Right renal cortex interstitium (tissue), 3 donors: Measurements from ENCODE around the gene SPATA31D3. TPM values are rescaled to one million over a fixed set of nuclear protein-coding genes. Genes with fewer than 3 reads are reported as not detected.
"Not testable (repeated sequence)": the region's sequence is repeated elsewhere in the genome, so short reads cannot be mapped to it uniquely, and the experiment has no call there.

Experiments used
- DNase-seq, 3 donors: peaks; one replicate each; pipeline ENCODE4 v3.0.0-alpha.2; 2013; ENCODE audit warnings: low read depth in 3 of 3, low spot score in 2 of 3
- polyA plus RNA-seq, 3 donors: library from polyadenylated mRNA; unstranded; fragments of 120-200 nt; gene quantifications; one replicate each; pipeline ENCODE4 v1.2.1, GENCODE V29; 2013; ENCODE audit not compliant: insufficient read length in 3 of 3

SPATA31D3 gene
- polyA plus RNA-seq, 3 donors: not detected

GRCh38 chr9:81974764-81975163, 31.5 kb downstream of the SPATA31D3 start:
- no peak for DNase-seq

GRCh38 chr9:81976351-81976750, 33.1 kb downstream of the SPATA31D3 start:
- no peak for DNase-seq

- DNase-seq: no peak
These were observed 35.9 kb downstream of the SPATA31D3 start for GRCh38 chr9:81979196-81979595.

GRCh38 chr9:81980568-81980967, 37.3 kb downstream of the SPATA31D3 start:
- no peak for DNase-seq

GRCh38 chr9:81981883-81982282, 38.6 kb downstream of the SPATA31D3 start:
- no peak for DNase-seq

GRCh38 chr9:81984928-81985327, 41.6 kb downstream of the SPATA31D3 start:
- DNase-seq: no peak

GRCh38 chr9:81986051-81986450, 42.8 kb downstream of the SPATA31D3 start:
- DNase-seq: no peak

GRCh38 chr9:81988472-81988871, 45.2 kb downstream of the SPATA31D3 start, which contains the start of gene SPATA31D1:
Gene SPATA31D1 (plus strand): TSS chr9:81988772. CDS start chr9:81988819, 47 bp downstream.
- DNase-seq: not testable (repeated sequence)

- DNase-seq: no peak
These were observed 46.4 kb downstream of the SPATA31D3 start for GRCh38 chr9:81989700-81990099.

GRCh38 chr9:81993656-81994055, 50.4 kb downstream of the SPATA31D3 start:
- DNase-seq: no peak

Other genes with a start within 250 kb of the SPATA31D3 start
- gene SPATA31D4, start 15.1 kb upstream of the SPATA31D3 start, polyA plus RNA-seq: not detected
- gene SPATA31D1, start 45.3 kb downstream of the SPATA31D3 start, polyA plus RNA-seq: not detected